Nucleus accumbens (tissue), 56 donors: ENCODE data around the gene AEN.
A peak's percentile ranks its signal among the peaks of the same experiment; 100 is the strongest.

Experiments
- DNase-seq, 56 donors: peaks; one replicate each; lab custom pipeline; 2025; lab: John Stamatoyannopoulos, UW

AEN gene

GRCh38 chr15:88648357-88649214 is 27.4 kb downstream of the AEN start:
- peak in 11 of 56 donors; percentile 21 to 68 (median 43) for DNase-seq

DNA sequence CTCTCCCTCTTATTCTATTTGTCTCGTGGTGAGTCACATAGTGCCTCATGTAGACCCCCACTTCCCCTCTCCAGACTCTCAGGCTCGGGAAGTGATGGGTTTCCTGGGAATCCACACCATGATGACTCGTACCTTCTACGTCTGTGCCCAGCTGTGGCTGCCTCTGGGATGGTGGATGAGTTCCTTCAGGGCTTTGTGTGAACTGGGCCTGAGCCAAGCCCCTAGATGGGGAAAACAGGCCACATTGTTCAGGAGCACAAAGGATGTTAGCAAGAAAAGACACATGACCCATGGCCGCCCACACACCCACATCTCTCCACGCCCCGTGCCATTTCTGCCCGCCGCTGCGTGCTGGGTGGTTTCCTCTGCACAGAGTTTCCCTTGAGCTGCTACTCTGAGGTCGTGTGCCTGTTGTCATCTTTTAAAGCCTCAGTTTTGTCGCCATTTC is 28.2 kb downstream of the AEN start:
- DNase-seq, result peak in 54 of 56 donors; percentile 23 to 90 (median 78)

DNA sequence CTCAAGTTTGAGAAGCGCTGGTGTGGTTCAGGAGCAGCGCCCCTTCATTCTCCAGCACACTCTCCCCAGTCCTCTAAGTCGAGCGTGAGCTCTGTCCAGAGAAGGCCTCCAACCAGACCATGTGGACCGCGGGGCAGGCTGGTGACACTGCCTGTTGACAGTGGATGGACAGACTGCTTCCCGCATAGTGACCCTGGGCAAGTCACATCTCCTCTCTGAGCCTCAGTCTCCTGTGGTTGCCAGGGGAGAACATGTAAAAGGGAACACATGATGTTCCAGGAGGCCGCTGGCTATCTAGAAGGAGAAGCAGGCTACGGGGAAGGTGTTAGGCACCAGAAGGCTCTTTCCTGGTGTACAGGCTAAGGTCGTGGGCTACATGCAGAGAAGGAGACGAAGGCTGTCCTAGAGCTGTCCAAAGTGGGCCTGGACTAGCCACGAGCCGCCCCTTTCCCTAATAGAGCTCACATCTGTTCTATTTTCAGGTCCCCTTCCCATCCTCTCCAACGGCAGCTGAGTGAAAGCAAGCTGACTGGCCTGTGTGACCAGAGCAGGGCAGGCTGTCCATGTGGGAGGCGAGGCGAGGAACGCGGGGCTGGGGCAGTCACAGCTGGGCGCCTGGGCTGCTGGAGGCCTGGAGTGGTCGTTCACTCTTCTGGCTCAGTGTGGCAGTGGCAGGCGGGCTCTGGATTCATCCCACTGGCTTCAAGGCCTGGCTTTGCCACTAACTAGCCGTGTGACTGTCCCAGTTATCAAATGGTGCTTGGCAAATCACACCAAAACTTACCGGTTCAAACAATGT is 28.8 kb downstream of the AEN start:
- DNase-seq, result peak in 6 of 56 donors; percentile 17 to 54 (median 44)

- DNase-seq, result no peak
Observed at GRCh38 chr15:88650556-88650955, 29.4 kb downstream of the AEN start.

DNA sequence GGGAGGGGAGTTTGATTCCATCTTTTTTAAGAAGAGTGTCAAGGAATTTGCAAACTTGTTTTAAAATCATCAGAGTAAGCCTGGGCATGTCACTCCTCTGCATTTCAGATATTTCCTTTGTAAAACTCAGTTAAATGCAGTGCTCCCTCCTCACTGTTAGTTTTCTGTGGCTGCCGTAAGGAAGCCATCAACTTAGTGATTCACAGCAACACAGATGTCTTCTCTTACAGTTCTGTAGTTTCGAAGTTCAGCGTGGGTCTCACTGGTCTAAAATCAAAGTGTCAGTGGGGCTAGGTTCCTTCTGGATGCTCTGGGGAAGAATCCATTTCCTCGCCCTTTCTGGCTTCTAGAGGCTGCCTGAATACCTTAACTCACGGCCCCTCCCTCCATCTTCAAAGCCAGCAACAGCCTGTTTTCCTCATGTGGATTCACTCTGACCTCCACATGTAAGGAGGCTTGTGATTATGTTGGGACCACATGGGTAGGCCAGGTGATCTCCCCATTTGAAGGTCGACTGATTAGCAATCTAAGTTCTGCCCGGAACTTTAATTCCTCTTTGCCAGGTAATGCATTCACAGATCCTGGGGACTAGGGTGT is 30.1 kb downstream of the AEN start:
- DNase-seq, result no peak

- DNase-seq, result no peak
Observed at GRCh38 chr15:88651971-88652370, 30.8 kb downstream of the AEN start.

DNA sequence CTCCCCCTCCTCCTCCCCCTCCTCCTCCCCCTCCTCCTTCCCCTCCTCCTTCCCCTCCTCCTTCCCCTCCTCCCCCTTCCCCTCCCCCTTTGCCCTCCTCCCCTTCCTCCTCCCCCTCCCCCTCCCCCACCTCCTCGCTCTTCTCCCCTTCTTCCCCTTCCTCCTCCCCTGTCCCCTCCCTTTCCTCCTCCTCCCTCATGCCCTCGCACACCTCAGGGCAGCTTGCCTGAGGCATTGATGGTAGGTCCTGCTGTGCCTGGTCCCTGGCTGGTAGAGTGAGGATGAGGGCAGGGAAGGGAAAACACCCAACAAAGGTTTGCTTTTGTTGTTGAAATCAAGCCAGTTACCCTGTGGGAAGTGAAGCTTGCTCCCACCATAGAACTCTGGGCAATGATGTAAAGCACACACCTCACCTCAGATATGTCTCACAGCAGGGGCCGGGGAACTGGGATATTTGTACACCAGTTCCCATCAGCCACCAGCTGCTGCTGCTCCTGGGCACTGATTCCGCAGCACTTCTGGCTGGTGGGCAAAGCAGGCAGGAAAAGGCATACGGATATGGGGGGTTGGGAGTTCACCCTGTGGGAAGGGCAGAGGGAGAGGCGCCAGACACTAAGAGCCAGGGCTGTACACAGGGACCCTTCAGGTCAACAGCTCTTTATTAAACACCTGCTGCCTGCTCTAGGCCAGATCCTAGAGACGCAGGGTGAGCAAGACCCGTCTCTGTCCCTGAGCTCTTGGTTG is 31.5 kb downstream of the AEN start:
- no peak for DNase-seq

- DNase-seq, result no peak
Observed at GRCh38 chr15:88653200-88654064, 32.3 kb downstream of the AEN start.

GRCh38 chr15:88654430-88655102 is 33.4 kb downstream of the AEN start:
- no peak for DNase-seq

DNA sequence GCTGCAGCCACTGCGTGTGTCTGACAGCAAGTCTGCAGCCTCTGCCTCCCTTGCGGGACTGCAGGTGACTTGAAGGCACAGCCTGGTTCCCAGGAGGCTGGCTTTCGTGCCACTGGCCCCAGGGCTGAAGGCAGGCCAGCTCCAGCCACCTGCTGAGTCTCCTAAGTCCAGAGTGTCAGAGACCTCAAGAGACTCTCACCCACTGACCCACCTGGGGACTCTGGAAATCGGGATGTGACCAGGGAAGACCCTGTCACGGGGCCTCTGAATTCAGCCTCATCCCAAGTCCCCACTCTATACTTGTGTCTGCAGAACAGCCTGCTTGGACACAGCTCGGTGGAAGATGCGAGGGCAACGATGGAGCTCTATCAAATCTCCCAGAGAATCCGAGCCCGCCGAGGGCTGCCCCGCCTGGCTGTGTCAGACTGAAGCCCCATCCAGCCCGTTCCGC is 34.0 kb downstream of the AEN start:
- DNase-seq, result no peak

- DNase-seq, result no peak
Observed at GRCh38 chr15:88655800-88656488, 34.8 kb downstream of the AEN start.

DNA sequence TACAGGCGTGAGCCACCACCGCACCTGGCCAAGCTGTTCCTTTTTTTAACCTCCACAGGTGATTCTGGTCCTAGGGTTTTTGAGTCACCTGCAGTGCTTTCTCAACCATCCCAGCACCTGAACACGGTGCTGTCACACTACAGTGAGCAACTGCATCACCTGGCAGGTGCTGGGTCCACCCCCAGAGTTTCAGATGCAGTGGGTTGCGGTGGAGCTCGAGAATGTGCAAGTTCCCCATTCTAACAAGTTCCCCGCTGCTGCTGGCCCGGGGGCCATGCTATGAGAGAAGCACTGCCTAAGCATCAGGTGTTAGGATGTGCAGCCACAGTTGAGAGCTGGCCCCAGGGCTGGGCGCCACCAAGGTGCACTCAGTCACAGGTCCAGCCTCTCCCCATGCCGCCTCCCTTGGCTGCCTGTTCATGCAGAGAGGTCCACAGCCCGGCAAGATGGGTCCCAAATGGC is 35.7 kb downstream of the AEN start:
- DNase-seq, result no peak

DNA sequence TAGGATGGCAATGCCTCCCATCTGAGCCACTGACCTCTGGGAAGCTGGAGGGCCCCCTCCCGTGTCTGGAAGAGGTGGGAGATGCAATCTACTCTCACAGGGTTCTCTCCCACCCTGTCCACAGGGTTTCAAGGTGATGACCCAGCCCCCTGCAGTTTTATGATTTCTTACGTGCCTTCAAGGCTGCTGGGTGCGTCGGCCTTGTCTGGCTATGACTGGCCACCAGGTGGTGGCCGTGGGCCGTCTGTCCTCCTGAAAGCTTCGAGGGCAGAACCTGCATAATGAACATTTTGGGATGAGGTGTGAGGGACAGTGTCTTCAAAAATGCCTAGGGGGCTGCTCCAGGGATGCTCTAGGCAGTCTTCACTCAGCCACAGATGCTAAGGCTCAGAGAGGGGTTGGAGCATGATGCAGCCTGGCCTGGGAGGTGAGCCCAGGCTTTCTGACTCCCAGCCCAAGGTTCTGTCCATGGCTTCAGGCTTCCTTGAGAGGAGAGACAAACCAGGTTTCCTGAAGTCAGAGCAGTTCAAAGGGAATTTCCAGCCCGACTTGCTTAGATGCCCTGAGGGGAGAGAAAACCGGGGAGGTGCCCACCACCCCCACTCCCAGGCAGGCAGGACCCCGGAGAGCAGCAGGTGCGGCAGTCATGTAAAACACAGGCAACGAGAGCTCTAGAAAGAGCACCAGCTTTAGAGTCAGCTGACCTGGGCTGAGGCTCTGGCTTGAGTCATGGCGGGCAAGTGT is 36.4 kb downstream of the AEN start:
- DNase-seq, result peak in 18 of 56 donors; percentile 12 to 67 (median 27)

- DNase-seq, result no peak
Observed at GRCh38 chr15:88658070-88658965, 37.2 kb downstream of the AEN start.

DNA sequence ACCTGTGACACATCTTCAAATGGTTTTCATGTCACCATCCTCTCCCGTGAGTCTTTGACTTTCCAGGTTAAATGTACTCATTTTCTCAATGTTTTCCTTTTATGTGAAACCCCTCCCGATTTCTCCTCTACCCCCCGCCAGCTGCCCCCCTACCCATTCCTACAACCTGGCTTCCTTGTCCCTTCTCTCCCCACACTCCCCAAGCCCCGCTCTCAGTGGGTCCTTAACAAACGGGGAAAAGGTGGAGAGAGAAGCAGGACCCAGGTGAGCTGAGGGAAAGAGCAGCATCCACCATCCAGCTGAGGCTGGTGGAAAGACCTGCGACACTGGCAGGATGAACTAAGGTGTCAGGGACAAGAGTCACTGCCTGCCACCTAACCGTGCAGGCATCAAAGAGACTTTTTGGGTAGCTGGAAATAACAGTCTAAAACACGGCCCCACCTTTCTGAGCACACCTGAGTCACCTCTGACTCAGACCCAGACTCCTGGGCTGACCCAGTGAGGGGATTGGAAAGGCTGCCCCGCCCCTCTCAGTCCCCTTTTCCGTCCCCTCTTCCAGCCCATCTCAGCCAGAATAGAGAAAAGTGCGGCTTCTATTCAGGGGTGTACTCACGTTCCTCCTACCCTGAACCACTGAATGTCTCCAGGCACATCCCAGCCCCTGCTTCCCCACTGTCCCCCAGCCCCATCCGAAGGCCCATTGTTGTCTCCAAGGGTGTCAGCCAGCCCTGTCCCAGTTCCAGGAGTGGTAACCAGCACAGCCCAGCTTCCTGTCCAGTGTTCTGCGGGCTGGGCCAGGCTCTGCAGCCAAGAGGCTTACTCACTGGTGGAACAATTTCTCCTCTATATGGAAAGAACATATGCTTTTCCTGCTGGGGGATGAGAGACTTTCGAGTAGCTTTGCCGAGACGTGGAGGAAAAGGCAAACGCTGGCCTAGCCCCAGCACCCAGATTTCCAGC is 38.1 kb downstream of the AEN start:
- DNase-seq, result peak in 17 of 56 donors; percentile 18 to 66 (median 37)
